Spleen (tissue), 11 donors: Measurements from ENCODE around the gene ARHGAP6. TPM values are rescaled to one million over a fixed set of nuclear protein-coding genes. Genes with fewer than 3 reads are reported as not detected.
A peak's percentile ranks its signal among the peaks of the same experiment; 100 is the strongest.

Experiments
- DNase-seq: peaks from one replicate; pipeline ENCODE4 v3.0.0-alpha.2; 2020
- H3K27ac ChIP-seq, 8 donors: fragments of 200-600 bp; sonication (generic) in 7 of 8; 1 replicate in 4 of 8; 2 replicates in 4 of 8; pipeline versions ENCODE4 v1.5.0 to v1.8.0; 2016 to 2021; ENCODE audit warnings: inconsistent platforms in 4 of 8, mild to moderate bottlenecking in 4 of 8, moderate library complexity in 1 of 8
- H3K27me3 ChIP-seq, 7 donors: fragments of 200-600 bp; sonication (generic) in 6 of 7; replicated peaks in 1 of 7; 1 replicate in 4 of 7; 2 replicates in 3 of 7; pipeline versions ENCODE4 v1.5.0 to v1.8.0; 2016 to 2021; ENCODE audit warnings: inconsistent platforms in 3 of 7, mild to moderate bottlenecking in 1 of 7
- H3K36me3 ChIP-seq, 6 donors: fragments of 200-600 bp; sonication (generic) in 5 of 6; 1 replicate in 4 of 6; 2 replicates in 2 of 6; pipeline versions ENCODE4 v1.5.0 to v1.8.0; 2016 to 2021; ENCODE audit warnings: inconsistent platforms in 2 of 6
- H3K4me1 ChIP-seq, 6 donors: fragments of 200-600 bp; sonication (generic) in 5 of 6; 1 replicate in 3 of 6; 2 replicates in 3 of 6; pipeline versions ENCODE4 v1.5.0 to v1.8.0; 2016 to 2021; ENCODE audit warnings: inconsistent platforms in 3 of 6
- H3K4me3 ChIP-seq, 8 donors: fragments of 200-600 bp; sonication (generic) in 7 of 8; 1 replicate in 4 of 8; 2 replicates in 4 of 8; pipeline versions ENCODE4 v1.5.0 to v1.8.0; 2016 to 2021; ENCODE audit warnings: inconsistent platforms in 4 of 8, mild to moderate bottlenecking in 4 of 8, moderate library complexity in 2 of 8
- H3K9me3 ChIP-seq, 8 donors: fragments of 200-600 bp; sonication (generic) in 7 of 8; 1 replicate in 4 of 8; 2 replicates in 4 of 8; pipeline versions ENCODE4 v1.5.0 to v1.8.0; 2016 to 2021; ENCODE audit warnings: inconsistent platforms in 4 of 8
- CTCF ChIP-seq, 11 experiments: fragments of 200-600 bp in 7 of 11; fragments of 450-650 bp in 4 of 11; sonication (generic) in 4 of 11; IDR thresholded peaks in 8 of 11; conservative IDR thresholded peaks in 3 of 11; 1 replicate in 7 of 11; 2 replicates in 4 of 11; pipeline versions ENCODE4 v1.4.0 to v1.8.0; 2016 to 2021; ENCODE audit warnings: antibody characterized with exemption in 11 of 11, inconsistent platforms in 4 of 11, mild to moderate bottlenecking in 1 of 11
- POLR2A ChIP-seq, 3 donors: fragments of 450-650 bp; IDR thresholded peaks; one replicate each; pipeline ENCODE4 v1.5.1; 2017; ENCODE audit warnings: antibody characterized with exemption in 3 of 3, mild to moderate bottlenecking in 1 of 3
- POLR2AphosphoS5 ChIP-seq, 3 donors: sonication (generic); formaldehyde crosslinking; IDR thresholded peaks; one replicate each; pipeline ENCODE4 v1.5.1; 2017; ENCODE audit warnings: antibody characterized with exemption in 3 of 3
- whole genome bisulfite sequencing, 5 donors: extraction: QIAGEN DNeasy Blood & Tissue Kit in 3 of 5; methylation state at CpG; one replicate each; pipeline versions ENCODE4 v1.1.5 to v1.1.7; 2013 to 2018; 5-methylcytosine and 5-hydroxymethylcytosine counted together
- intact Hi-C: fragments of 100-400 bp; cut with DNase I; formaldehyde crosslinking; loops from one replicate; pipeline ENCODE4 v1.15.0; 2023; ENCODE audit warnings: low total_unique reads
- polyA plus RNA-seq, 3 donors: library from polyadenylated mRNA; stranded (reverse); fragments of 200-250 nt; gene quantifications; one replicate each; pipeline ENCODE4 v1.2.1, GENCODE V29; 2013
- total RNA-seq, 7 donors: library from RNA; depleted of rRNA in 3 of 7; stranded (reverse); fragments of >200 nt in 3 of 7; fragmentation: NEBNext Ultra II Directional in 4 of 7; extraction: Animal tissue kit (Norgen Biotek cat#: 25700) in 4 of 7; gene quantifications; one replicate each; pipeline versions ENCODE4 v1.1.0 to v1.2.1, GENCODE V29; 2016 to 2021
- donor health status: healthy with polysubstance abuse.
- donor health status: DM: no; HTN: no; CAD: no; lungs with moderate emphysema.
- donor health status: DM: no; HTN: no; CAD: no.
- donor health status: Bipolar disorder and iron deficiency.
- donor health status: healthy.
- donor health status: DM: no; HTN: no; CAD: no.
- donor health status: DM: yes; HTN: yes; CAD: no.

Gene ARHGAP6
- total and polyA plus RNA-seq, 10 donors = 2.0 to 20.8 (median 12.7) TPM

GRCh38 chrX:11103751-11104150 lies 562.0 kb downstream of the ARHGAP6 start:
- no peaks in the 10 kb centered on the region for H3K27me3 ChIP-seq
- WGBS, 5 donors = 58 to 86% (median 69%) methylated on average over 2 of the region's 2 CpGs
- no peak overlapping the region for H3K4me3 ChIP-seq
- TF ChIP-seq POLR2A (IDR thresholded peaks at IDR 0.05) = no peak
- no peak for DNase-seq
- intact Hi-C loops = no loop called here
- H3K27ac ChIP-seq = no peak overlapping the region
- H3K4me1 ChIP-seq = no peaks in the 10 kb centered on the region
- no peaks in the 10 kb centered on the region for H3K9me3 ChIP-seq
- no peaks in the 10 kb centered on the region for H3K36me3 ChIP-seq

- no peak for TF ChIP-seq POLR2A (IDR thresholded peaks at IDR 0.05)
- TF ChIP-seq CTCF (IDR thresholded peaks at IDR 0.05 in 8 of 11, conservative IDR thresholded peaks at IDR 0.05 in 3 of 11) = no peak
- TF ChIP-seq POLR2AphosphoS5 (IDR thresholded peaks at IDR 0.05) = no peak
- intact Hi-C loops = no loop called here
- no peak overlapping the region for H3K27ac ChIP-seq
- no peaks in the 10 kb centered on the region for H3K27me3 ChIP-seq
- H3K9me3 ChIP-seq = no peaks in the 10 kb centered on the region
- no peak for DNase-seq
- H3K36me3 ChIP-seq = no peaks in the 10 kb centered on the region
- no peak overlapping the region for H3K4me3 ChIP-seq
- no peaks in the 10 kb centered on the region for H3K4me1 ChIP-seq
- WGBS, 5 donors = 81 to 91% (median 83%) methylated on average over 3 of the region's 3 CpGs
Observed at GRCh38 chrX:11103006-11103405, 562.7 kb downstream of the ARHGAP6 start.

GRCh38 chrX:11100281-11101035 lies 565.3 kb downstream of the ARHGAP6 start:
- Histone ChIP-seq H3K36me3 (no peaks in the 10 kb centered on the region), H3K27ac (no peak overlapping the region), H3K4me1 (no peaks in the 10 kb centered on the region), H3K27me3 (no peaks in the 10 kb centered on the region), H3K4me3 (no peak overlapping the region), H3K9me3 (no peaks in the 10 kb centered on the region)
- DNase-seq = no peak
- WGBS, 5 donors = 63 to 86% (median 81%) methylated on average over 10 of the region's 10 CpGs
- intact Hi-C loops = no loop called here
- TF ChIP-seq POLR2A (IDR thresholded peaks at IDR 0.05) = no peak
- TF ChIP-seq POLR2AphosphoS5 (IDR thresholded peaks at IDR 0.05) = no peak
- peak in 1 of 11 experiments; percentile 5 for TF ChIP-seq CTCF (IDR thresholded peaks at IDR 0.05 in 8 of 11, conservative IDR thresholded peaks at IDR 0.05 in 3 of 11)

- intact Hi-C loops = no loop called here
- no peaks in the 10 kb centered on the region for H3K9me3 ChIP-seq
- TF ChIP-seq POLR2AphosphoS5 (IDR thresholded peaks at IDR 0.05) (no peak), CTCF (IDR thresholded peaks at IDR 0.05 in 8 of 11, conservative IDR thresholded peaks at IDR 0.05 in 3 of 11) (no peak), POLR2A (IDR thresholded peaks at IDR 0.05) (no peak)
- H3K27ac ChIP-seq = no peak overlapping the region
- H3K36me3 ChIP-seq = no peaks in the 10 kb centered on the region
- no peak overlapping the region for H3K4me3 ChIP-seq
- no peak for DNase-seq
- no peaks in the 10 kb centered on the region for H3K4me1 ChIP-seq
- no peaks in the 10 kb centered on the region for H3K27me3 ChIP-seq
Observed at GRCh38 chrX:11099465-11099864, 566.3 kb downstream of the ARHGAP6 start.
